ENCODE results near the gene GABRB2. TPM values are rescaled to one million over a fixed set of nuclear protein-coding genes. Genes with fewer than 3 reads are reported as not detected.
A peak's percentile ranks its signal among the peaks of the same experiment; 100 is the strongest.

Gene GABRB2
- polyA plus RNA-seq, 12 donors = 0.70 to 2.3 (median 1.2) TPM; not detected in 2

GRCh38 chr5:161391016-161391415 is 155.5 kb downstream of the GABRB2 start:
- DNase-seq = no peak

GRCh38 chr5:161387121-161387520 is 159.4 kb downstream of the GABRB2 start:
- DNase-seq = no peak

GRCh38 chr5:161385027-161385426 is 161.5 kb downstream of the GABRB2 start:
- no peak for DNase-seq

- DNase-seq = no peak
These were observed 163.8 kb downstream of the GABRB2 start for GRCh38 chr5:161382685-161383084.

GRCh38 chr5:161380486-161380885 is 166.0 kb downstream of the GABRB2 start:
- DNase-seq = no peak

- DNase-seq = no peak
These were observed 167.8 kb downstream of the GABRB2 start for GRCh38 chr5:161378701-161379100.

- DNase-seq = no peak
These were observed 170.5 kb downstream of the GABRB2 start for GRCh38 chr5:161376034-161376433.

GRCh38 chr5:161373345-161373707 is 173.2 kb downstream of the GABRB2 start:
- no peak for DNase-seq

GRCh38 chr5:161372682-161373344 is 173.7 kb downstream of the GABRB2 start:
- no peak for DNase-seq

GRCh38 chr5:161369022-161369421 is 177.5 kb downstream of the GABRB2 start:
- no peak for DNase-seq

- DNase-seq = no peak
These were observed 188.1 kb downstream of the GABRB2 start for GRCh38 chr5:161358446-161358845.

- no peak for DNase-seq
These were observed 202.3 kb downstream of the GABRB2 start for GRCh38 chr5:161344234-161344633.

- DNase-seq = no peak
These were observed 203.6 kb downstream of the GABRB2 start for GRCh38 chr5:161342886-161343285.

- no peak for DNase-seq
These were observed 206.5 kb downstream of the GABRB2 start for GRCh38 chr5:161340012-161340411.

- DNase-seq = no peak
These were observed 213.2 kb downstream of the GABRB2 start for GRCh38 chr5:161333194-161333880.

- DNase-seq = no peak
These were observed 214.2 kb downstream of the GABRB2 start for GRCh38 chr5:161332343-161332742.

GRCh38 chr5:161314033-161314432 is 232.5 kb downstream of the GABRB2 start:
- no peak for DNase-seq

GRCh38 chr5:161312882-161313281 is 233.6 kb downstream of the GABRB2 start:
- no peak for DNase-seq

GRCh38 chr5:161311965-161312364 is 234.6 kb downstream of the GABRB2 start:
- no peak for DNase-seq

- DNase-seq = no peak
These were observed 235.3 kb downstream of the GABRB2 start for GRCh38 chr5:161311146-161311708.

- peak; percentile 35 for DNase-seq
These were observed 240.1 kb downstream of the GABRB2 start for GRCh38 chr5:161306351-161306995.

- DNase-seq = no peak
These were observed 240.9 kb downstream of the GABRB2 start for GRCh38 chr5:161305601-161306000.

- no peak for DNase-seq
These were observed 244.0 kb downstream of the GABRB2 start for GRCh38 chr5:161302559-161302958.
